ENCODE measurements around the gene DDX42. TPM values are rescaled to one million over a fixed set of nuclear protein-coding genes. Genes with fewer than 3 reads are reported as not detected.

DDX42 gene
- total and polyA plus RNA-seq, 2 experiments from 2014 or later, result 31.1 to 79.9 TPM

DNA sequence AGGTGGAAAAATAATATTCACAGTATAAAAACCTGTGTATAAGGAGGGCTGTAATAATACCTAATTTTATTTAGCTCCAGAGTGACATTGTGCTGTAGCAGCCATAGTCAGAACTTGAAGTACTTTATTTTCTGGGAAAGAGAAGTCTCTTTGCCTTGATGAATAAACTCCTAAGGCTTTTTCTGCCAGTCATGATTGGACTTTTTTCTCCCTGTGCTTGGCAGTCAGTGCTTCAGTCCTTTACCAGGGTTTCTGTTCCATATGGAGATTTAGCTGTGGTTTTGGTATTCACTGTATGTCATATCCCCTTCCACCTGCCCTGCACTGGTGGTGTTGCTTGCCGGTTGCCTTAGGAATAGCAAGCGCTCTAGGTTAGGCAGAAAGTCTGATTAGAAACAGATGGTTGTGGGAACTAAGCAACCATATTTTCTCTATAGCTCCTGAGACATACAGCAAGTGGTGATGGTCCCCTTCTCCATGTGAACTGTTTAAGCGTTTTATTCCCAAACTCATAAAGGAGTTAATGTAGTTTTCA lies 24.7 kb downstream of the DDX42 start:
- Histone ChIP-seq H3K9me2 (replicated peaks; ENCODE audit: insufficient read depth) (no peaks in the 10 kb centered on the region), H3K9me3 (ENCODE audit: low read depth) (no peaks in the 10 kb centered on the region), H2AFZ (no peak overlapping the region), H3K4me2 (no peak overlapping the region), H3K27ac (no peak overlapping the region), H3K79me2 (peaks cover 32% of the 10 kb centered on the region), H4K20me1 (ENCODE audit: insufficient read depth, poor library complexity, severe bottlenecking) (no peaks in the 10 kb centered on the region), H3K27me3 (no peaks in the 10 kb centered on the region), H3K4me3 (no peak overlapping the region), H3K4me1 (ENCODE audit: insufficient read depth) (no peaks in the 10 kb centered on the region), H3K36me3 (replicated peaks; ENCODE audit: insufficient read depth, low read depth) (peaks cover 21% of the 10 kb centered on the region)
- TF ChIP-seq EZH2 (IDR thresholded peaks at IDR 0.05; ENCODE audit: borderline replicate concordance) (no peak), EZH2phosphoT487 (IDR thresholded peaks at IDR 0.05; ENCODE audit: low read depth, severe bottlenecking, unreplicated experiment) (no peak)
- TF ChIP-seq, protein P1, sequence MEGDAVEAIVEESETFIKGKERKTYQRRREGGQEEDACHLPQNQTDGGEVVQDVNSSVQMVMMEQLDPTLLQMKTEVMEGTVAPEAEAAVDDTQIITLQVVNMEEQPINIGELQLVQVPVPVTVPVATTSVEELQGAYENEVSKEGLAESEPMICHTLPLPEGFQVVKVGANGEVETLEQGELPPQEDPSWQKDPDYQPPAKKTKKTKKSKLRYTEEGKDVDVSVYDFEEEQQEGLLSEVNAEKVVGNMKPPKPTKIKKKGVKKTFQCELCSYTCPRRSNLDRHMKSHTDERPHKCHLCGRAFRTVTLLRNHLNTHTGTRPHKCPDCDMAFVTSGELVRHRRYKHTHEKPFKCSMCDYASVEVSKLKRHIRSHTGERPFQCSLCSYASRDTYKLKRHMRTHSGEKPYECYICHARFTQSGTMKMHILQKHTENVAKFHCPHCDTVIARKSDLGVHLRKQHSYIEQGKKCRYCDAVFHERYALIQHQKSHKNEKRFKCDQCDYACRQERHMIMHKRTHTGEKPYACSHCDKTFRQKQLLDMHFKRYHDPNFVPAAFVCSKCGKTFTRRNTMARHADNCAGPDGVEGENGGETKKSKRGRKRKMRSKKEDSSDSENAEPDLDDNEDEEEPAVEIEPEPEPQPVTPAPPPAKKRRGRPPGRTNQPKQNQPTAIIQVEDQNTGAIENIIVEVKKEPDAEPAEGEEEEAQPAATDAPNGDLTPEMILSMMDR (IDR thresholded peaks at IDR 0.05; ENCODE audit: poor library complexity), result no peak
- WGBS (ENCODE audit: low lambda C conversion rate, missing lambda C conversion rate), result 83% methylated on average over 3 of the region's 3 CpGs
- DNase-seq (ENCODE audit: low spot score), result no peak

DNA sequence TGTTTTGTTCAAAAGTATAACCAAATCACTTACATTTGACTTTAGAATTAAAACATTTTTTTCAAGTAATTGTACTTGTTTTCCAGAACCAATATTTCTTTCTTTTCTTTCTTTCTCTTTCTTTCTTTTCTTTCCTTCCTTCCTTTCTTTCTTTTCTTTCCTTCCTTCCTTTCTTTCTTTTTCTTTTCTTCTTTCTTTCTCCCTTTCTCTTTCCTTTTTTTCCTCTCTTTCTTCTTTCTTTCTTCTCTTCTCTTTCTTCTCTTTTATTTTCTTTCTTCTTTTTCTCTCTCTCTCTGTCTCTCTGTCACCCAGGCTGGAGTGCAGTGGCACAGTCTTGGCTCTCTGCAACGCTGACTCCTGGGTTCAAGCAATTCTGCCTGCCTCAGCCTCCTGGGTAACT lies 26.8 kb downstream of the DDX42 start:
- Histone ChIP-seq H4K20me1 (ENCODE audit: insufficient read depth, poor library complexity, severe bottlenecking) (no peaks in the 10 kb centered on the region), H3K9me2 (replicated peaks; ENCODE audit: insufficient read depth) (no peaks in the 10 kb centered on the region), H3K4me3 (no peak overlapping the region), H3K4me2 (no peak overlapping the region), H3K36me3 (replicated peaks; ENCODE audit: insufficient read depth, low read depth) (peaks cover 21% of the 10 kb centered on the region), H2AFZ (no peak overlapping the region), H3K4me1 (ENCODE audit: insufficient read depth) (no peaks in the 10 kb centered on the region), H3K27me3 (no peaks in the 10 kb centered on the region), H3K27ac (no peak overlapping the region), H3K79me2 (peaks cover 26% of the 10 kb centered on the region), H3K9me3 (ENCODE audit: low read depth) (no peaks in the 10 kb centered on the region)
- WGBS (ENCODE audit: low lambda C conversion rate, missing lambda C conversion rate), result 100% methylated on average over 1 of the region's 1 CpG
- DNase-seq (ENCODE audit: low spot score), result no peak
- TF ChIP-seq EZH2 (IDR thresholded peaks at IDR 0.05; ENCODE audit: borderline replicate concordance), result no peak
- no peak for TF ChIP-seq EZH2phosphoT487 (IDR thresholded peaks at IDR 0.05; ENCODE audit: low read depth, severe bottlenecking, unreplicated experiment)
- TF ChIP-seq, protein P1 (IDR thresholded peaks at IDR 0.05; ENCODE audit: poor library complexity), result no peak

DNA sequence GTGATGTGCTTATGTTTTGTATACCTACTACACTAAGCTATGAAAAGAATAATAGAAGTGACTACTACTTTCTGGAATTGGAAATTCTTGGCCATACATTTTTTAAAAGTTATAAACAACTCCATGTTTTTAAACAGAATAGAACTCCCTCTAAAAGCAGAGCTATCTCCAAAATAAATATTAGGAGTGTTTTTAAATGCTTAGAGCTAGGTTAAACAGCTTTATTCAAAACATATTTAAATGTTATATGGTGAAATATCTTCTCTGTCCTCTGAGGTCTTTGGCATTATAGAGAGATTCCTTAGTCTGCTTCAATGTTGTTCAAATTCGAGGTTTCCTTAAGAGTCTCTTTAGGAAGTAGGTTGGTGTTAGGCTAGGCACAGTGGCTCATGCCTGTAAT lies 30.4 kb downstream of the DDX42 start:
- Histone ChIP-seq H3K9me3 (ENCODE audit: low read depth) (no peaks in the 10 kb centered on the region), H3K36me3 (replicated peaks; ENCODE audit: insufficient read depth, low read depth) (peaks cover 8% of the 10 kb centered on the region), H3K27ac (no peak overlapping the region), H3K79me2 (peaks cover 26% of the 10 kb centered on the region), H4K20me1 (ENCODE audit: insufficient read depth, poor library complexity, severe bottlenecking) (no peaks in the 10 kb centered on the region), H3K27me3 (no peaks in the 10 kb centered on the region), H3K9me2 (replicated peaks; ENCODE audit: insufficient read depth) (no peaks in the 10 kb centered on the region), H3K4me2 (no peak overlapping the region), H2AFZ (no peak overlapping the region), H3K4me3 (no peak overlapping the region), H3K4me1 (ENCODE audit: insufficient read depth) (no peaks in the 10 kb centered on the region)
- 100% methylated on average over 1 of the region's 1 CpG for WGBS (ENCODE audit: low lambda C conversion rate, missing lambda C conversion rate)
- TF ChIP-seq EZH2 (IDR thresholded peaks at IDR 0.05; ENCODE audit: borderline replicate concordance) (no peak), EZH2phosphoT487 (IDR thresholded peaks at IDR 0.05; ENCODE audit: low read depth, severe bottlenecking, unreplicated experiment) (no peak)
- TF ChIP-seq, protein P1 (IDR thresholded peaks at IDR 0.05; ENCODE audit: poor library complexity), result no peak
- DNase-seq (ENCODE audit: low spot score), result no peak

All from hepatocyte (in vitro differentiated cells).